ENCODE results near the gene PROCR.

DNA sequence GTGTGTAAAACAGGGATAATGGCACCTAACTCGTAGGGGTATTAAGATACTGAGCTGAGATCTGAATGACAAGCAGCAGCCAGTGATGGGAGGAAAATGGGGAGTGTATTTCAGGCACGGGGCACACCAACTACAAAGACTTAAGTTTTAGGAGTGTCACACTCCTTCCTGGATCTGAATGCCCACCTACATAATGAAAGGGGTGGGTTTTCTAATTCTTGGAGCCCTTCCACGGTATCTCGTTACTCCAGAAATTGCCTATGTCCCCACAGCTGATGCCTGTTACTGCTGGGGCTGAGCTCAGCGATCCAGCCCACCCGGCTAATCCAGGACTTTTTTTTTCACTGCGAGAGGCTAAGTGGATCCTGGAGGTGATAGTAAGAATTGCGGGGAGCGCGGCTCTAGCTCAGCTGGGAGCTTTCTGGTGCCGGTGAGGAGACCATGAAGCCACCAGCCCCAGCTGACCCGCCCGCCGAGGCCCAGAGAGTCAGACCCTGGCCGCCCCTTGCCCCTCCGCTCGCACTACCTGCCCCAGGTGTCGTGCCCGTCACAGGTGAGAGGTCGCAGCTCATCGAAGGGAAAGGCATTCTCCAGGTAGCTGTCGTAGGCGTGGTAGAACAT is 25.5 kb upstream of the PROCR start:
- TF ChIP-seq, protein P1, sequence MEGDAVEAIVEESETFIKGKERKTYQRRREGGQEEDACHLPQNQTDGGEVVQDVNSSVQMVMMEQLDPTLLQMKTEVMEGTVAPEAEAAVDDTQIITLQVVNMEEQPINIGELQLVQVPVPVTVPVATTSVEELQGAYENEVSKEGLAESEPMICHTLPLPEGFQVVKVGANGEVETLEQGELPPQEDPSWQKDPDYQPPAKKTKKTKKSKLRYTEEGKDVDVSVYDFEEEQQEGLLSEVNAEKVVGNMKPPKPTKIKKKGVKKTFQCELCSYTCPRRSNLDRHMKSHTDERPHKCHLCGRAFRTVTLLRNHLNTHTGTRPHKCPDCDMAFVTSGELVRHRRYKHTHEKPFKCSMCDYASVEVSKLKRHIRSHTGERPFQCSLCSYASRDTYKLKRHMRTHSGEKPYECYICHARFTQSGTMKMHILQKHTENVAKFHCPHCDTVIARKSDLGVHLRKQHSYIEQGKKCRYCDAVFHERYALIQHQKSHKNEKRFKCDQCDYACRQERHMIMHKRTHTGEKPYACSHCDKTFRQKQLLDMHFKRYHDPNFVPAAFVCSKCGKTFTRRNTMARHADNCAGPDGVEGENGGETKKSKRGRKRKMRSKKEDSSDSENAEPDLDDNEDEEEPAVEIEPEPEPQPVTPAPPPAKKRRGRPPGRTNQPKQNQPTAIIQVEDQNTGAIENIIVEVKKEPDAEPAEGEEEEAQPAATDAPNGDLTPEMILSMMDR (IDR thresholded peaks at IDR 0.05 in 2 of 3, conservative IDR thresholded peaks at IDR 0.05 in 1 of 3; ENCODE audit: borderline replicate concordance in 1 of 3, insufficient read depth in 1 of 3, low read depth in 2 of 3, low read length in 2 of 3), result no peak; a peak in 1 of 6 replicates
- TF ChIP-seq, protein P2, sequence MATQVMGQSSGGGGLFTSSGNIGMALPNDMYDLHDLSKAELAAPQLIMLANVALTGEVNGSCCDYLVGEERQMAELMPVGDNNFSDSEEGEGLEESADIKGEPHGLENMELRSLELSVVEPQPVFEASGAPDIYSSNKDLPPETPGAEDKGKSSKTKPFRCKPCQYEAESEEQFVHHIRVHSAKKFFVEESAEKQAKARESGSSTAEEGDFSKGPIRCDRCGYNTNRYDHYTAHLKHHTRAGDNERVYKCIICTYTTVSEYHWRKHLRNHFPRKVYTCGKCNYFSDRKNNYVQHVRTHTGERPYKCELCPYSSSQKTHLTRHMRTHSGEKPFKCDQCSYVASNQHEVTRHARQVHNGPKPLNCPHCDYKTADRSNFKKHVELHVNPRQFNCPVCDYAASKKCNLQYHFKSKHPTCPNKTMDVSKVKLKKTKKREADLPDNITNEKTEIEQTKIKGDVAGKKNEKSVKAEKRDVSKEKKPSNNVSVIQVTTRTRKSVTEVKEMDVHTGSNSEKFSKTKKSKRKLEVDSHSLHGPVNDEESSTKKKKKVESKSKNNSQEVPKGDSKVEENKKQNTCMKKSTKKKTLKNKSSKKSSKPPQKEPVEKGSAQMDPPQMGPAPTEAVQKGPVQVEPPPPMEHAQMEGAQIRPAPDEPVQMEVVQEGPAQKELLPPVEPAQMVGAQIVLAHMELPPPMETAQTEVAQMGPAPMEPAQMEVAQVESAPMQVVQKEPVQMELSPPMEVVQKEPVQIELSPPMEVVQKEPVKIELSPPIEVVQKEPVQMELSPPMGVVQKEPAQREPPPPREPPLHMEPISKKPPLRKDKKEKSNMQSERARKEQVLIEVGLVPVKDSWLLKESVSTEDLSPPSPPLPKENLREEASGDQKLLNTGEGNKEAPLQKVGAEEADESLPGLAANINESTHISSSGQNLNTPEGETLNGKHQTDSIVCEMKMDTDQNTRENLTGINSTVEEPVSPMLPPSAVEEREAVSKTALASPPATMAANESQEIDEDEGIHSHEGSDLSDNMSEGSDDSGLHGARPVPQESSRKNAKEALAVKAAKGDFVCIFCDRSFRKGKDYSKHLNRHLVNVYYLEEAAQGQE (IDR thresholded peaks at IDR 0.05; ENCODE audit: low read depth), result no peak
- no peak for TF ChIP-seq POLR2A (IDR thresholded peaks at IDR 0.05; ENCODE audit: borderline replicate concordance, extremely low read depth, insufficient read depth, insufficient read length)
- no peak for TF ChIP-seq FOSL1 (IDR thresholded peaks at IDR 0.05; ENCODE audit: low read depth)
- TF ChIP-seq SRF (IDR thresholded peaks at IDR 0.05; ENCODE audit: low read depth), result no peak
- no peak for TF ChIP-seq TCF7L2 (IDR thresholded peaks at IDR 0.05; ENCODE audit: borderline replicate concordance, extremely low read depth, insufficient read depth, insufficient read length)
- TF ChIP-seq SP1 (IDR thresholded peaks at IDR 0.05; ENCODE audit: low read depth), result no peak
